ENCODE measurements around the gene OR51I1.
A peak's percentile ranks its signal among the peaks of the same experiment; 100 is the strongest.

OR51I1 gene

DNA sequence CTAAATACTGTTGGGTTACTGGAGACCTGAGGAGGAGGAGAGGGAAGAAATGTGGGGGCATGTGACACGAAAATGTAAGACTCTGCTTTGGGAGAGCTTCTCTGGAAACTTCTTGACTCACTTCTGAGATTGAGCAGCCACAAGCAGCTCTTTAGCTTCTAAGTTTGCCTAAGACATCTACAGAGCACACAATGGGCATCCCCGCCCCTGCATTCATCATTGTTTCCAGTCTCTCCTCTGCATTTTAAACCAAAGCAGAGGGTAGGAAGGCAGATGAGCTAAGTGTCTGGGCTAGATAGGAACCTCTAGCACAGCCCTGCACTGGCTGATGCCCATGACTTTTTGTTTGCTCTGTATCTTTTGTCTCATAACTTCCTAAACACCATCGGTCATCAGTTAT is 45.1 kb upstream of the OR51I1 start:
- Histone ChIP-seq H3K79me2 (ENCODE audit: low read length) (no peaks in the 10 kb centered on the region), H3K36me3 (replicated peaks; ENCODE audit: low read depth, low read length) (no peaks in the 10 kb centered on the region), H4K20me1 (ENCODE audit: insufficient read depth, low read length) (no peaks in the 10 kb centered on the region), H3K4me2 (ENCODE audit: low read length) (no peak overlapping the region), H3K4me1 (ENCODE audit: low read length) (peaks cover 4% of the 10 kb centered on the region; the same call in 1 of the 2 replicates), H3K27me3 (ENCODE audit: low read depth, low read length) (0 out of 2 replicates have a peak, but pooled peaks cover 7% of the 10 kb centered on the region), H2AFZ (ENCODE audit: low read depth, low read length) (no peak overlapping the region), H3K4me3 (ENCODE audit: low read length) (no peak overlapping the region), H3K27ac (ENCODE audit: low read length) (no peak overlapping the region), H3K9me3 (ENCODE audit: insufficient read depth, low read length) (no peaks in the 10 kb centered on the region), H3K9ac (ENCODE audit: low read length) (no peak overlapping the region)
- TF ChIP-seq CTCF (IDR thresholded peaks at IDR 0.05; ENCODE audit: low read depth, low read length) (no peak), EZH2phosphoT487 (IDR thresholded peaks at IDR 0.05; ENCODE audit: low read depth) (no peak)

DNA sequence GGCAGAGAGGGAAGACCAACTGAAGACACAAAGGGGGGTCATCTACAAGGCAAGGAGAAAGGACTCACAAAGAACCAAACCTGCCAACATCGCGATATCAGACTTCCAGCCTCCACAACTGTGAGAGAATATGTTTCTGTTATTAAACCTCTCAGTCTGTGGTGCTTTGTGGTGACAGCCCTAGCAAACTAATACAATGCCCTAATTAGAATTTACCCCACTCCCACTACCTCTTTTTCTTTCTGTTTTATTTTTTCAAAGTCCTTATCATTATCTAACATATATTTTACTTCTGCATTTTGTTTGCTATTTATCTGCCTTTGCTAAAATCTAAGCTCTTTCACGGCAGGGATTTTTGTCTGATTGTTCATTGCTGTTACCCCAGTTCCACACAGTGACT is 44.7 kb upstream of the OR51I1 start:
- no peak overlapping the region for H3K4me2 ChIP-seq (ENCODE audit: low read length)
- no peaks in the 10 kb centered on the region for H4K20me1 ChIP-seq (ENCODE audit: insufficient read depth, low read length)
- H3K36me3 ChIP-seq (replicated peaks; ENCODE audit: low read depth, low read length): no peaks in the 10 kb centered on the region
- no peak overlapping the region for H3K9ac ChIP-seq (ENCODE audit: low read length)
- no peak overlapping the region for H3K4me3 ChIP-seq (ENCODE audit: low read length)
- H3K4me1 ChIP-seq (ENCODE audit: low read length): peaks cover 4% of the 10 kb centered on the region; the same call in 1 of the 2 replicates
- H3K79me2 ChIP-seq (ENCODE audit: low read length): no peaks in the 10 kb centered on the region
- TF ChIP-seq EZH2phosphoT487 (IDR thresholded peaks at IDR 0.05; ENCODE audit: low read depth) (no peak), CTCF (IDR thresholded peaks at IDR 0.05; ENCODE audit: low read depth, low read length) (no peak)
- H3K27ac ChIP-seq (ENCODE audit: low read length): no peak overlapping the region
- H3K27me3 ChIP-seq (ENCODE audit: low read depth, low read length): 0 out of 2 replicates have a peak, but pooled peaks cover 7% of the 10 kb centered on the region
- no peaks in the 10 kb centered on the region for H3K9me3 ChIP-seq (ENCODE audit: insufficient read depth, low read length)
- H2AFZ ChIP-seq (ENCODE audit: low read depth, low read length): no peak overlapping the region

GRCh38 chr11:5476186-5476819 is 35.0 kb upstream of the OR51I1 start:
- Histone ChIP-seq H3K9ac (ENCODE audit: low read length) (no peak overlapping the region), H3K4me1 (ENCODE audit: low read length) (no peaks in the 10 kb centered on the region), H3K36me3 (replicated peaks; ENCODE audit: low read depth, low read length) (no peaks in the 10 kb centered on the region), H3K4me3 (ENCODE audit: low read length) (no peak overlapping the region), H3K79me2 (ENCODE audit: low read length) (no peaks in the 10 kb centered on the region), H3K27ac (ENCODE audit: low read length) (no peak overlapping the region), H2AFZ (ENCODE audit: low read depth, low read length) (no peak overlapping the region), H3K4me2 (ENCODE audit: low read length) (no peak overlapping the region), H4K20me1 (ENCODE audit: insufficient read depth, low read length) (no peaks in the 10 kb centered on the region), H3K9me3 (ENCODE audit: insufficient read depth, low read length) (no peaks in the 10 kb centered on the region), H3K27me3 (ENCODE audit: low read depth, low read length) (peaks cover 21% of the 10 kb centered on the region)
- no peak for TF ChIP-seq EZH2phosphoT487 (IDR thresholded peaks at IDR 0.05; ENCODE audit: low read depth)
- TF ChIP-seq CTCF (IDR thresholded peaks at IDR 0.05; ENCODE audit: low read depth, low read length): peak; percentile 80

DNA sequence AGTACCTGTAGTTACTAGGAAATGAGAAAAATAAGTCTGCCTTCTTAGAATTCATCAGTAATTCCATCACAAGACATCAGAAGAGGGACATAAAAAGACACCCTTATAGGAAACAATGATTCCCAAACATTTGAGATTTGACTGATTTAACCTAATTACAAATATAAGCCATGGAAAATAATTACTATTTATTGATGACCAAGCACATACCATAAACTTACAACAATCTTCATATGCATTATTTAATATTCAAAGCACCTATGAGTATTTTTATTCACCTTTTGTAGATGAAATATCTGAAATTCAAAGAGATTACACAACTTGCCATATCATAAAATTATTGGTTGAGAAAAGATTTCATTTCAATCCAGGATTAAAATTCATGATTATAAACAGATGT is 32.6 kb upstream of the OR51I1 start:
- no peaks in the 10 kb centered on the region for H3K36me3 ChIP-seq (replicated peaks; ENCODE audit: low read depth, low read length)
- no peak overlapping the region for H3K9ac ChIP-seq (ENCODE audit: low read length)
- H3K27me3 ChIP-seq (ENCODE audit: low read depth, low read length): peaks cover 26% of the 10 kb centered on the region
- H3K4me2 ChIP-seq (ENCODE audit: low read length): no peak overlapping the region
- no peak overlapping the region for H2AFZ ChIP-seq (ENCODE audit: low read depth, low read length)
- no peak overlapping the region for H3K27ac ChIP-seq (ENCODE audit: low read length)
- H4K20me1 ChIP-seq (ENCODE audit: insufficient read depth, low read length): no peaks in the 10 kb centered on the region
- no peak overlapping the region for H3K4me3 ChIP-seq (ENCODE audit: low read length)
- H3K79me2 ChIP-seq (ENCODE audit: low read length): no peaks in the 10 kb centered on the region
- no peaks in the 10 kb centered on the region for H3K4me1 ChIP-seq (ENCODE audit: low read length)
- H3K9me3 ChIP-seq (ENCODE audit: insufficient read depth, low read length): no peaks in the 10 kb centered on the region
- TF ChIP-seq CTCF (IDR thresholded peaks at IDR 0.05; ENCODE audit: low read depth, low read length): no peak
- TF ChIP-seq EZH2phosphoT487 (IDR thresholded peaks at IDR 0.05; ENCODE audit: low read depth): no peak
